Right atrium auricular region (tissue), 2 donors: ENCODE results near the gene LUC7L2. TPM values are rescaled to one million over a fixed set of nuclear protein-coding genes. Genes with fewer than 3 reads are reported as not detected.
"Not testable (repeated sequence)": the region's sequence is repeated elsewhere in the genome, so short reads cannot be mapped to it uniquely, and the experiment has no call there.

Experiments used
- DNase-seq: peaks from one replicate; pipeline ENCODE4 v3.0.0-alpha.2; 2019; ENCODE audit warnings: low spot score
- H3K27ac ChIP-seq, 2 donors: fragments of 200-600 bp; sonication (generic); 1 replicate in 1 of 2; 2 replicates in 1 of 2; pipeline ENCODE4 v1.5.1; 2016 to 2019
- H3K27me3 ChIP-seq, 2 donors: fragments of 200-600 bp; sonication (generic); one replicate each; pipeline versions ENCODE4 v1.5.1 to v1.6.0; 2017 to 2019
- H3K36me3 ChIP-seq: fragments of 200-600 bp; sonication (generic); one replicate; pipeline ENCODE4 v1.5.1; 2016
- H3K4me1 ChIP-seq, 2 donors: fragments of 200-600 bp; sonication (generic); one replicate each; pipeline versions ENCODE4 v1.5.1 to v1.6.0; 2017 to 2019
- H3K4me3 ChIP-seq, 2 donors: fragments of 200-600 bp; sonication (generic); 1 replicate in 1 of 2; 2 replicates in 1 of 2; pipeline ENCODE4 v1.5.1; 2017 to 2019; ENCODE audit warnings: mild to moderate bottlenecking in 1 of 2, moderate library complexity in 1 of 2
- H3K9me3 ChIP-seq, 2 donors: fragments of 200-600 bp; sonication (generic); one replicate each; pipeline ENCODE4 v1.5.1; 2019
- CTCF ChIP-seq, 2 donors: fragments of 200-600 bp; sonication (generic); IDR thresholded peaks; one replicate each; pipeline ENCODE4 v1.5.1; 2019; ENCODE audit warnings: antibody characterized with exemption in 2 of 2
- total RNA-seq, 2 donors: library from RNA; depleted of rRNA; stranded (reverse); fragments of >200 nt; gene quantifications; one replicate each; pipeline ENCODE4 v1.1.0, GENCODE V29; 2016

The LUC7L2 gene
- total RNA-seq, 2 donors from 2014 or later = 35.0 to 37.2 TPM

GRCh38 chr7:139393621-139394211 is 34.0 kb downstream of the LUC7L2 start:
- Histone ChIP-seq H3K4me3 (no peak overlapping the region), H3K36me3 (peaks cover 15% of the 10 kb centered on the region), H3K4me1 (peaks cover 0 to 5% of the 10 kb centered on the region in 2 donors), H3K27ac (no peak overlapping the region), H3K27me3 (no peaks in the 10 kb centered on the region), H3K9me3 (no peaks in the 10 kb centered on the region)
- TF ChIP-seq CTCF (IDR thresholded peaks at IDR 0.05) = no peak
- no peak for DNase-seq

- no peaks in the 10 kb centered on the region for H3K9me3 ChIP-seq
- TF ChIP-seq CTCF (IDR thresholded peaks at IDR 0.05) = no peak
- no peak for DNase-seq
- no peak overlapping the region for H3K4me3 ChIP-seq
- peaks cover 11% of the 10 kb centered on the region for H3K36me3 ChIP-seq
- no peak overlapping the region for H3K27ac ChIP-seq
- H3K4me1 ChIP-seq = peaks cover 0 to 5% of the 10 kb centered on the region in 2 donors
- no peaks in the 10 kb centered on the region for H3K27me3 ChIP-seq
These were observed 34.8 kb downstream of the LUC7L2 start for GRCh38 chr7:139394540-139394939.

GRCh38 chr7:139396323-139396951 is 36.7 kb downstream of the LUC7L2 start:
- no peak overlapping the region for H3K27ac ChIP-seq
- no peak overlapping the region for H3K4me3 ChIP-seq
- no peaks in the 10 kb centered on the region for H3K27me3 ChIP-seq
- no peak for DNase-seq
- TF ChIP-seq CTCF (IDR thresholded peaks at IDR 0.05) = no peak
- H3K4me1 ChIP-seq = peaks cover 0 to 5% of the 10 kb centered on the region in 2 donors
- H3K9me3 ChIP-seq = no peaks in the 10 kb centered on the region
- peaks cover 6% of the 10 kb centered on the region for H3K36me3 ChIP-seq

- H3K36me3 ChIP-seq = peaks cover 11% of the 10 kb centered on the region
- no peak overlapping the region for H3K27ac ChIP-seq
- peaks cover 0 to 5% of the 10 kb centered on the region in 2 donors for H3K4me1 ChIP-seq
- DNase-seq = no peak
- no peaks in the 10 kb centered on the region for H3K9me3 ChIP-seq
- H3K27me3 ChIP-seq = no peaks in the 10 kb centered on the region
- no peak overlapping the region for H3K4me3 ChIP-seq
- TF ChIP-seq CTCF (IDR thresholded peaks at IDR 0.05) = no peak
These were observed 37.5 kb downstream of the LUC7L2 start for GRCh38 chr7:139397192-139397591.

GRCh38 chr7:139403601-139404000 is 43.9 kb downstream of the LUC7L2 start:
- no peak overlapping the region for H3K27ac ChIP-seq
- no peak overlapping the region for H3K4me3 ChIP-seq
- no peak for TF ChIP-seq CTCF (IDR thresholded peaks at IDR 0.05)
- no peaks in the 10 kb centered on the region for H3K27me3 ChIP-seq
- peaks cover 70% of the 10 kb centered on the region for H3K36me3 ChIP-seq
- H3K9me3 ChIP-seq = no peaks in the 10 kb centered on the region
- no peak for DNase-seq
- no peaks in the 10 kb centered on the region for H3K4me1 ChIP-seq

- no peak for DNase-seq
- Histone ChIP-seq H3K27me3 (no peaks in the 10 kb centered on the region), H3K4me1 (no peaks in the 10 kb centered on the region), H3K4me3 (no peak overlapping the region), H3K36me3 (peaks cover 88% of the 10 kb centered on the region), H3K9me3 (no peaks in the 10 kb centered on the region), H3K27ac (no peak overlapping the region)
- no peak for TF ChIP-seq CTCF (IDR thresholded peaks at IDR 0.05)
These were observed 47.9 kb downstream of the LUC7L2 start for GRCh38 chr7:139407555-139407954.

GRCh38 chr7:139414743-139415402 is 55.2 kb downstream of the LUC7L2 start:
- not testable (repeated sequence) for H3K4me1 ChIP-seq, H3K9me3 ChIP-seq, H3K27ac ChIP-seq, H3K27me3 ChIP-seq, DNase-seq, H3K4me3 ChIP-seq
- peaks cover 89% of the 10 kb centered on the region for H3K36me3 ChIP-seq
